Measurements from ENCODE around the gene MALAT1.
A peak's percentile ranks its signal among the peaks of the same experiment; 100 is the strongest.

Gene MALAT1

DNA sequence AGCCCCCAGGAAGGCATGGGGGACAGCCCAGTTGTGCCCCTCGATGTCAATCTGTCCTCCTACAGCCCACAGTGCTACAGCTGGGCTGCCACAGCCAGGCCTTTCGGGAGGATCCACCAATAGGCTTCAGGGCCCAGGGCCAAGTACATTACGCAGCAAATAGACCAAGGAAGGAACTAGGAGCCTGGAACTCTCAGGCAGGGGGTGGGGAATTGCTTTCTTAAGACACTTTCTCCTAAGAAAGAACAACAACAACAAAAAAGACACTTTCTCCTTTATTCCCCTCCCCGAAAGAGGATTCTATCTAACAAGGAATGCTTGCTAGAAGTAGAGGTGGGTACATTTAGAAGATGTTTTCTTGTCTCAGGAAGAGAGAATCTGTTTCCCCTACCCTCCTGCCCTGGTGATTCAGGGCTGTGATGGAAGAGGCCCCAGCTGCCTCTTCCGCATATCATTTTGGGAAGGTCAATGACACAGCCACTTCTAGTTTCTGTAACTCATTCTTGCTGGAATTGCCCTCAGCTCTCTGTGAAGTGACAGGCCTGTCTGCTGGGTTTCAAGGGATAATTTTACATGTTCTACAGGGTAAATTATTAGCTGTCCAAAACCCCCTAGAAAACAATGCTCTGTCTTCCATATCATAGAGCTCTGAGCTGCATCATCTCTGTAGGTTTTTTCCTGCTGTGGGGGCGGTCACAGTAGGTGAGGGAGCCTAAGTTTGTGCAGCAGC, 6.0 kb upstream of the MALAT1 start:
- Histone ChIP-seq H3K27ac (ENCODE audit: low read depth, low read length) (no peak overlapping the region), H3F3A (ENCODE audit: insufficient read depth) (peaks cover 10% of the 10 kb centered on the region), H2AFZ (ENCODE audit: low read depth, low read length, severe bottlenecking) (no peak overlapping the region), H3K79me2 (ENCODE audit: insufficient read depth, low read length) (no peaks in the 10 kb centered on the region), H3K9me2 (replicated peaks; ENCODE audit: insufficient read depth, low read length) (no peaks in the 10 kb centered on the region), H4K20me1 (ENCODE audit: low read depth, low read length) (no peaks in the 10 kb centered on the region), H3K4me2 (ENCODE audit: low read depth, low read length, poor library complexity, severe bottlenecking) (no peak overlapping the region), H3K9ac (ENCODE audit: low read length) (no peak overlapping the region), H3K36me3 (ENCODE audit: low read length) (no peaks in the 10 kb centered on the region), H3K9me3 (ENCODE audit: insufficient read depth, low read length) (no peaks in the 10 kb centered on the region), H3K4me3 (ENCODE audit: insufficient read depth, low read length, poor library complexity, severe bottlenecking) (no peak overlapping the region), H3K27me3 (ENCODE audit: low read length) (no peaks in the 10 kb centered on the region)
- TF ChIP-seq EZH2phosphoT487 (conservative IDR thresholded peaks at IDR 0.05; ENCODE audit: low read length) = no peak
- TF ChIP-seq, protein P1, sequence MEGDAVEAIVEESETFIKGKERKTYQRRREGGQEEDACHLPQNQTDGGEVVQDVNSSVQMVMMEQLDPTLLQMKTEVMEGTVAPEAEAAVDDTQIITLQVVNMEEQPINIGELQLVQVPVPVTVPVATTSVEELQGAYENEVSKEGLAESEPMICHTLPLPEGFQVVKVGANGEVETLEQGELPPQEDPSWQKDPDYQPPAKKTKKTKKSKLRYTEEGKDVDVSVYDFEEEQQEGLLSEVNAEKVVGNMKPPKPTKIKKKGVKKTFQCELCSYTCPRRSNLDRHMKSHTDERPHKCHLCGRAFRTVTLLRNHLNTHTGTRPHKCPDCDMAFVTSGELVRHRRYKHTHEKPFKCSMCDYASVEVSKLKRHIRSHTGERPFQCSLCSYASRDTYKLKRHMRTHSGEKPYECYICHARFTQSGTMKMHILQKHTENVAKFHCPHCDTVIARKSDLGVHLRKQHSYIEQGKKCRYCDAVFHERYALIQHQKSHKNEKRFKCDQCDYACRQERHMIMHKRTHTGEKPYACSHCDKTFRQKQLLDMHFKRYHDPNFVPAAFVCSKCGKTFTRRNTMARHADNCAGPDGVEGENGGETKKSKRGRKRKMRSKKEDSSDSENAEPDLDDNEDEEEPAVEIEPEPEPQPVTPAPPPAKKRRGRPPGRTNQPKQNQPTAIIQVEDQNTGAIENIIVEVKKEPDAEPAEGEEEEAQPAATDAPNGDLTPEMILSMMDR (IDR thresholded peaks at IDR 0.05; ENCODE audit: insufficient read depth, low read length, poor library complexity, severe bottlenecking) = no peak

DNA sequence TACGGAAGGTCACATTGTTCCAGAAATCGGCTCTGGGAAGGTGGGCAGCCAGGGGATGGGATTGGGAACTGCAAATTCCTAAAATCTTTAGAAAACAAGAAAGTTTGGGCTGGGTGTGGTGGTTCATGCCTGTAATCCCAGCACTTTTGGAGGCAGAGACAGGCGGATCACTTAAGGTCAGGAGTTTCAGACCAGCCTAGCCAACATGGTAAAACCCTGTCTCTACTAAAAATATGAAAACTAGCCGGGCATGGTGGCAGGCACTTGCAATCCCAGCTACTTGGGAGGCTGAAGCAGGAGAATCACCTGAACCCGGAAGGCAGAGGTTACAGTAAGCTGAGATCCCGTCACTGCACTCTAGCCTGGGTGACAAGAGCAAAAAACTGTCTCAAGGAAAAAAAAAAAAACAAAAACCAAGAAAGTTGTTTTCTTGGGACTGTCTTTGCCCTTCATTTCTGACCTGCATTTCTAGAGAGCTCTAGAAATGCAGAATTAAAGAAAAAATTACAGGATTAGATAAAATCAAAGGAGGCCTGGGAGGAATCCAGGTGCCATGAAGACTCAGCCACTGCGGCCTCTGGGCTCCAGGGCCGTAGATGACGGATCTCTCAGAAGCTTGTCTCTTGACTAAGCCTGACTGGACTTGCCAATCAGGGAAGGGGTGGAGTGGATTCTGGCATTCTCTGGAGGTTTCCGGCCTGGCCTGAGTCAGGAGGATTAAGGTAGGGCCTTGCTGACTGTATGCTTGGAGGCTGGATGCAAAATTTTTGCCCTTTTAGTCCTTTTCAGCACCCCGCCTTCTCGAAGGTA, 5.3 kb upstream of the MALAT1 start:
- no peaks in the 10 kb centered on the region for H3K79me2 ChIP-seq (ENCODE audit: insufficient read depth, low read length)
- no peaks in the 10 kb centered on the region for H4K20me1 ChIP-seq (ENCODE audit: low read depth, low read length)
- no peak overlapping the region for H2AFZ ChIP-seq (ENCODE audit: low read depth, low read length, severe bottlenecking)
- no peak overlapping the region for H3K9ac ChIP-seq (ENCODE audit: low read length)
- H3K4me2 ChIP-seq (ENCODE audit: low read depth, low read length, poor library complexity, severe bottlenecking) = no peak overlapping the region
- H3K27me3 ChIP-seq (ENCODE audit: low read length) = no peaks in the 10 kb centered on the region
- no peak for TF ChIP-seq EZH2phosphoT487 (conservative IDR thresholded peaks at IDR 0.05; ENCODE audit: low read length)
- TF ChIP-seq, protein P1 (IDR thresholded peaks at IDR 0.05; ENCODE audit: insufficient read depth, low read length, poor library complexity, severe bottlenecking) = no peak
- H3K36me3 ChIP-seq (ENCODE audit: low read length) = no peaks in the 10 kb centered on the region
- H3F3A ChIP-seq (ENCODE audit: insufficient read depth) = peaks cover 18% of the 10 kb centered on the region
- H3K9me2 ChIP-seq (replicated peaks; ENCODE audit: insufficient read depth, low read length) = no peaks in the 10 kb centered on the region
- H3K4me3 ChIP-seq (ENCODE audit: insufficient read depth, low read length, poor library complexity, severe bottlenecking) = no peak overlapping the region
- H3K27ac ChIP-seq (ENCODE audit: low read depth, low read length) = no peak overlapping the region
- H3K9me3 ChIP-seq (ENCODE audit: insufficient read depth, low read length) = no peaks in the 10 kb centered on the region

DNA sequence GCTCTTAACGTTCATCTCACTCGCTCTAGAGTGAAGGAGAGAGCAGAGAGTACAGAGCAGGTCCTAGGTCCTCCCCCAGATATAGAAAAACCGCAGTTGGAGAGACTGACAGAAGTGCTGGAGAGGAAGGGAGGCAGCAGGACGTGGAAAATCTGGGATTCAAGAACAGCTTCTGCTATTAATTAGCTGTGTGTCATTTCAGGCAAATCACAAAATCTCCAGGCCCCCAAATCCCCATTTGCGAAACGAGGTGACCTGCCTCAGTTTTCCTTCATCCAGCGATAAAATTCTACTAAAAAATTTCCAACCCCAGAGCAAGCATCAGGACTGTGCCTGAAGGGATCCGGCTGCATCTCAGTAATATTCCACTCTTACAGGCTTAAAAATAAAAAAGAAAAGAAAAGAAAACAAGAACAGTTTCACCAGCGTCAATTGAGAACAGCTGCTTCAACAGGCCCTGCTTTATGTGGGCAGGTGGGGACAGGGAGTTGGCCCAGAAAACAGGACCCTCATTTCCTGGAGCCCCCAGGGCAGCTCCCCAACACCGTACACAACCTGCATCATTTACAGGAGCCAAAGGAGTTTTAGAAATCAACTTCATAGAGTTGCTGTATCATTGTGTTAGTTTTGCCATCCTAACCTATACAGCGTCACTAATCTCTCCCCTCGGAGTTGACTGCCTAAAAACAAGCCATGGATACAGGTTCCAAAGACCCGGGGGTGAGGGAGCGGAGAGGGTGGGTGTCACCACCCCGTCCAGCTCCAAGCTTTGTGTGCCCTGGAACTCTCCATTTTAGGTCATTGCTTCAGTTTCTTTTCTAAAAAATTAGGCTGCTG, 2.3 kb upstream of the MALAT1 start:
- TF ChIP-seq, protein P1 (IDR thresholded peaks at IDR 0.05; ENCODE audit: insufficient read depth, low read length, poor library complexity, severe bottlenecking) = no peak
- TF ChIP-seq EZH2phosphoT487 (conservative IDR thresholded peaks at IDR 0.05; ENCODE audit: low read length) = no peak
- peaks cover 27% of the 10 kb centered on the region for H3K79me2 ChIP-seq (ENCODE audit: insufficient read depth, low read length)
- H3K4me2 ChIP-seq (ENCODE audit: low read depth, low read length, poor library complexity, severe bottlenecking) = peak overlapping the region; percentile 56
- H4K20me1 ChIP-seq (ENCODE audit: low read depth, low read length) = peaks cover 15% of the 10 kb centered on the region
- H2AFZ ChIP-seq (ENCODE audit: low read depth, low read length, severe bottlenecking) = peak overlapping the region; percentile 1
- peak overlapping the region; percentile 80 for H3K27ac ChIP-seq (ENCODE audit: low read depth, low read length)
- peaks cover 26% of the 10 kb centered on the region for H3K36me3 ChIP-seq (ENCODE audit: low read length)
- H3K27me3 ChIP-seq (ENCODE audit: low read length) = no peaks in the 10 kb centered on the region
- no peaks in the 10 kb centered on the region for H3K9me2 ChIP-seq (replicated peaks; ENCODE audit: insufficient read depth, low read length)
- H3K9ac ChIP-seq (ENCODE audit: low read length) = peak overlapping the region; percentile 46
- H3K4me3 ChIP-seq (ENCODE audit: insufficient read depth, low read length, poor library complexity, severe bottlenecking) = peak overlapping the region; percentile 13
- H3F3A ChIP-seq (ENCODE audit: insufficient read depth) = peaks cover 48% of the 10 kb centered on the region
- H3K9me3 ChIP-seq (ENCODE audit: insufficient read depth, low read length) = no peaks in the 10 kb centered on the region

Measured in SU-DHL-6 (cell line).